NCI-H82 treated with DMSO at 0.1 percent for 48 hours (cell line): ENCODE results near the gene CPXM1.
"Not testable (repeated sequence)": the region's sequence is repeated elsewhere in the genome, so short reads cannot be mapped to it uniquely, and the experiment has no call there.

Experiments
- DNase-seq: peaks from one replicate; lab custom pipeline; 2025; ENCODE audit not compliant: unreplicated experiment; lab: John Stamatoyannopoulos, UW

Gene CPXM1

DNA sequence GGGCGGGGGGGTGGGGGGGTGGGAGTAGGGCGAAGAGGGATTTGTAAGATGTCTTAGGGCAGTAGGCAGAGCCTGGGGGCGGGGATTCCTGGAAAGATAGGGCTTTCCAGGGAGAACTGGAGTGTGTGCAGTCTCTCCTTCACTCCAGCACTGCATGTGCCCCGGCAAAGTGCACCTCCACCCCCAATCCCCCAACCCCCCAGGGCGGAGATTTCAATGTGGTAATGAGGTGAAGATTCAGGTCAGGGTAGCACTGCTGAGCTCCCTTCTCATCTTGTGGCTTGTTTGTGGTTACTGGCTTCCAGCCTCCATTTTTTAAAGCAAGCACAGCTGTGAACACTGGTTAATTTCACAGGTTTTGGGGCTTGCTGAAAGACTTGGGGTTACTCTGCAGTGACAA is 21.6 kb upstream of the CPXM1 start:
- DNase-seq = no peak

DNA sequence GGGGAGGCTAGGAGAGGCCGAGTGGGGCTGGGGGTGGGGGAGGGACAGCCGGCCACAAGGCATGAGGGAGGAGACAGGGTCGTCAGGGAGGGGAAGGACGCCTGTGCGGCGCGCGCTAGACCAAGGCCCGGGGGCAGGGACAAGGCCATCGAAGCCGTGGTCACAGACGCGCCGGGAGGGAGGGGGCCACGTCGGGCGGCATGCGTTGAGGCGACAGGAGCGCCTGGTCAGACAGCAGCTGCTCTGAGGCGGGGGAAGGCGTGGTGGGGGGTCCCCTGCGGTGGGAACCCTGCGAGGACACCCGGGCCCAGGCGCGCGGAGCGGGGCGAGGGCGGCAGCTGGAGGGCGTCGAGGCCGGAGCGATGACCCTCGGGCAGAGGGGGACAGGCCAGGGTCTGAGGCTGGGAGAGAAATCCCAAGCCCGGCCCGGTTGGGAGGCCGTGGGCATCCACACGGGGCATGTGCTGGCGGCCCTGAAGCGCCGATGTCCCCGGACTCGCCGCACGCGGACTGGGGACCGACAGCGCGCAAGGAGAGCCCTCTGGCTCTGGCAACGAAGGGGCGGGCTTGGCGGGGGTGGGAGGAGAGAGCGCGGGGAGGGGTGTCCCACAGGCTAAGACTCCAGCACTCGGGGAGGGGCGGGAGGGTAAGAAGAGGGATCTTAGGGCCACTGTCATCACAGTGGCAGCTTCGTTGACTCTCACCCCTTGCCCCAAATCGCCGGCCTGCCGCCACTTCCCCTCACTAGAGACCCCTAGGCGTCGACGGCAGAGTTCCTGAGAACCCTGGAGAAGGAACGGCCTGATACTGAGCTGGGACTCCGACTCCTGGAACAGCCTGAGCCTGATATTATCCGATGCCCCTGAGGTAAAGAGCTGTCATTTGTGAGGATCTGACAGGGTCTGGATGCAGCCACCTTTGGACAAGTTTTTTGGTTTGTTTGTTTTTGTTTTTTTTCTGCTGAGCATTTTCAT is 20.8 kb upstream of the CPXM1 start:
- DNase-seq = no peak

DNA sequence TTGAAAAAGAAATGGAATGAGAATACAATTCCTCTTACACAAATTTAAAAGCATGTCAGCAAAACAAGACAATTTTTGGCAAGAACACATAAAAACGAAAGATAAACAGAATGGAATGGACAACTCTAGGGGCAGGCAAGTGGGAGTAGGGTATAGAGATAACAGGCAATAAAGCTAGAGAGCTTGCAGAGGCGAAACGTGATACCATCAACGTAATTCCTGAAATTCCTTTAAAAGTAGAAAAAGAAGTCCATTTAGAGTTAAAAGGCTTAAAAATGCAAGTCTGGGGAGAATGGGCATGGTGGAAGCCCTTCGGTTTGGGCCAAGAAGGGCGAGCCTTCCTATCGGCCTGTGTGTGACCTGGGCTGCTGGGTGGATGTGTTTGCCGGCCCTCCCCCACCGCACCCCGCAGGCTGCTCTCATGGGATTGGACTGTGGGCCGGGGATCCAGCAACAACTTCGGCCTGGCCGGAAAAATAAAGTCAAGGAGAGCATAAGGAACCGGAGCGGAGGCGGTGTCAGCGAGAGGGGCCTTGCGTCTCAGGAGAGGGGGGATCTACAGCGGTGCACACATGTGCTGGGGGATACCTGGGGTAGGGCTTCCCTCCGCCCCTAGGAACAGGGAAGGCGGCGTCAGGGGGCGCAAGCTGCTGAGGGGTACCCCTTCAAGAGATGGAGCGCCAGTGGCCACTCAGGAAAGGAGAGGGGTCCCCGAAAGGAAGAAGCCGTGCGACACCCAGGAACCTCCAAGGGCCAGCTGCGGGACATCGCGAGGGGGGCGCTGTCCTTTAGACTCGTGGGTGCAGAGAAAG is 19.9 kb upstream of the CPXM1 start:
- DNase-seq = no peak

DNA sequence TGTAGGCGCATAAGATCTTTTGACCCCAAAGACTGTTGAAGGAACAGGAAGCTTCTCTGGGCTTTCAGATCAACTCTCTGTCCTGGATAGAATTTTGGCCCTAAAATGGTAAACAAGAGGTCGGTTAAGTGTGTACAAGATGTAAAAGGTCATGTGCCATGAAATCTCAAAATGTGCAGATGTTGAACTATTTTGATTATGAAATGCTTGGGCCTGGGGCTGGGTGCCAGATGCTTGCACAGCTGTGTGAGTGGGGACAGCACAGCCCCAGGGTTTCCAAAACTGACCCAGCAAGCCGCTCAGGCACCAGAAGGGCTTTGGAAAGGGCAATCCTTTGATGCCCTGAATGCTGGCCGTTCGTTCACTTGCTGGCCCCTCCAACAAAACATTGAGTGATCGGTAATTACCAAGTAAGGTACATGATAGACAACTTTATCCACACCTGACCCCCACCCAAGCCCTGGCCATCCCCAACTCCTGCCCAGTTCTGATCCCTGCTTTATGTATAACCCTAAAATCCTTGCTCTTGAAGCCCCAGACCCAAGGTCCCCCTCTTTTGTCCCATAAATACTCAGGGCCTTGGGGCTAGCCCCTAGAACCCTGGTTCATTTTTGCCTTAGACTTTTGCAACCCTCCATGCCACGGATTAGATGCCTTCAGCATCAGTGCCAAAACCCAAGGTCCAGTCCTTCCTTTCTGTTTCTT is 17.6 kb upstream of the CPXM1 start:
- DNase-seq = no peak

DNA sequence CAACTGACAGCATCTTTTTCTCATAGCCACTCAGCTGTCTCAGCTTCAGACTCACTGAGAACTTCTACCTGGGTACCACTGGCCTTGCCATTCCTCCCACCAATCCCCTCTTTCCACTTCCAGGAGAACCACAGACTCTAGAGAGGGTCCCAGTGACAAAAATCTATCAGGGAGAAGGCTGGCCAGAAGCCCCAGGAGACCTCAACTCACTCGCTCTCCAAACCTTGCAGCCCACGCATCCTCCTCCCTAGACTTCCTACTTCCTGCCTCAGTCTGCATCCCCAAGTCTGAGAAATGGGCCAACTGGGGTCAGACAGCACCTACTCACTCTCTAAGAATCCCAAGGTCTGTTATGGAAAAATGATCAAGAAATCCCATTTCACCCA is 16.9 kb upstream of the CPXM1 start:
- DNase-seq = no peak

DNA sequence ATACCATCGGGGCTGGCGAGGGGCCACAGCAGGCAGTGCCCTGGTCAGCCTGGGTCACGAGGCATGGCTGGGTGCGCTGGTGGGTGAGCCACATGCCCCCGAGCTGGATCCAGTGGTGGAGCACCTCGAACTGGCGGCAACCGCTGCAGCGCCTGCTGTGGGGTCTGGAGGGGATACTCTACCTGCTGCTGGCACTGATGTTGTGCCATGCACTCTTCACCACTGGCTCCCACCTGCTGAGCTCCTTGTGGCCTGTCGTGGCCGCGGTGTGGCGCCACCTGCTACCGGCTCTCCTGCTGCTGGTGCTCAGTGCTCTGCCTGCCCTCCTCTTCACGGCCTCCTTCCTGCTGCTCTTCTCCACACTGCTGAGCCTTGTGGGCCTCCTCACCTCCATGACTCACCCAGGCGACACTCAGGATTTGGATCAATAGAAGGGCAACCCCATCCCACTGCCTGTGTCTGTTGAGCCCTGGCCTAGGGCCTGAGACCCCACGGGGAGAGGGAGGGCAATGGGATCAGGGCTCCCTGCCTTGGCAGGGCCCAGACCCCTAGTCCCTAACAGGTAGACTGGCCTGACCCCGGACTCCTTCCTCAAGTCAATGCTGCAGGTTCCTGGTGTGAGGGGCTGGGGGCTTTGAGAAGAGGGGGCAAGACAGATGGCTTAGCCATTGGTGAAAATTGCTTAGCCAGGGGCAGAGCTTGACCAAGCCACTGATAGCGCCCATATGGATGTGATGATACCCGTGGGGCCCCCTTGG is 16.3 kb upstream of the CPXM1 start:
- no peak for DNase-seq

DNA sequence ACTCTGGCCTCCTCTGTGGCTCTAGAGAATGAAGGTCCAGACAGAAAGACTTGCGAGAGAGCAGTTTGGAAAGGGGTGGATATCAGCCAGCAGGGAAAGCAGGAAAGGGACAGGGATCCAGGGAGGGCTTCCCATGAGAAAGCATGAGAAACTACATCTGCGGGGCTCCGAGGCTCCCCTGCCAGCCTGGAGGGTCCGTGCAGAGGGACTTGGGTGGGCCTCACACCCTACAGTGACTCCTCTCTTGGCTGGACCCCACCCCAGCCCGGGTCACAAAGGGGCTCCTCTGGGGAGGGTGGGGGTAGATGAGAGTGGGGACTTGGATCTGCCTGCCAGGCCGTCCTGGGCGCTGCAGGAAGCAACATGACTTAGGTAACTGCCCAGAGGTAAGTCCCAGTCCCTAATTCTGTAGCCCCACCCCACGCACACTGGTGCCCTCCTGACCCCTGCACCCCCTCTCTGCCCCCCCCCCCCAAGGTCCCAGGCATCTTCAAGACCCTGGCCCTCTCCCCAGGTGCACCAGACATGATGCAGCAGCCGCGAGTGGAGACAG is 15.7 kb upstream of the CPXM1 start, which contains the start of gene TMEM239:
TMEM239 (plus strand) TSS at position 335 of the 553 bp plus-strand sequence; CDS start at position 526, 191 bp downstream.
- DNase-seq = no peak

DNA sequence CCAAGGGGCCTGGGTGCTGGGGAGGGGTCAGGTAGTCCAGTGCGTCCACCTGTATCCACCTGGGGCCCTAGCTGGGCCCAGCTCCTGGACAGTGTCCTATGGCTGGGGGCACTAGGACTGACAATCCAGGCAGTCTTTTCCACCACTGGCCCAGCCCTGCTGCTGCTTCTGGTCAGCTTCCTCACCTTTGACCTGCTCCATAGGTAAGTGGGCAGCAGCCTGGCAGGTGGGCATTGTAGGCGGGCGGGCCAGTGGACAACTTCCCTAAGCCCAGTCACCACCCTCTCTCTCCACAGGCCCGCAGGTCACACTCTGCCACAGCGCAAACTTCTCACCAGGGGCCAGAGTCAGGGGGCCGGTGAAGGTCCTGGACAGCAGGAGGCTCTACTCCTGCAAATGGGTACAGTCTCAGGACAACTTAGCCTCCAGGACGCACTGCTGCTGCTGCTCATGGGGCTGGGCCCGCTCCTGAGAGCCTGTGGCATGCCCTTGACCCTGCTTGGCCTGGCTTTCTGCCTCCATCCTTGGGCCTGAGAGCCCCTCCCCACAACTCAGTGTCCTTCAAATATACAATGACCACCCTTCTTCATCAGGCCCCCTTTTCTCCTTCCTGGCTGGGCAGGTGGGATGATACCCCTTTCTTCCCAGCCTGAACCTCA is 14.9 kb upstream of the CPXM1 start:
- no peak for DNase-seq

DNA sequence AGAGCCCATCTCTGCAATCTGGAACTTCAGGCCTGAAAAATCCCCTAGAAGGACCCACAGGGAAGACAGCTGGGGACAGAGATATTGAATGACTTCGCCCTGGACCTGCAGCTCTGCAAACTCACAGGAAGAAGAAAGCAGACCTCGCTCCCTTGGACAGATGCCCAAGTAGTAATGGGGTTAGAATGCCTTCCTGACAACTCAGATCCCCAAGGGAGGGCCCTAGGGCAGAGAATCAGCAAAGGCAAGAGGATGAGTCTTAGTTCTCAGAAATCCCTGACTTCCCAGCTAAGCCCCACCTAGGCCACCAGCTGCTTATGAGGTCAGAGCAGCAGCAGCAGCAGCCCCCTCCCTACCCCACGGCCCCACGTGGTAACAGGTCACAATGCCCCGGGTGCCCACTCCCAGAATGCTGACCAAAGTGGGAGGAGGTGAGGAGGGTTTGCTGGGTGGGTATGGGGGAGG is 14.2 kb upstream of the CPXM1 start, which contains the start of gene C20orf141:
C20orf141 (plus strand) TSS at position 401 of the 465 bp plus-strand sequence. CDS start 198 bp downstream, outside the sequence.
- peak; percentile 95 for DNase-seq

DNA sequence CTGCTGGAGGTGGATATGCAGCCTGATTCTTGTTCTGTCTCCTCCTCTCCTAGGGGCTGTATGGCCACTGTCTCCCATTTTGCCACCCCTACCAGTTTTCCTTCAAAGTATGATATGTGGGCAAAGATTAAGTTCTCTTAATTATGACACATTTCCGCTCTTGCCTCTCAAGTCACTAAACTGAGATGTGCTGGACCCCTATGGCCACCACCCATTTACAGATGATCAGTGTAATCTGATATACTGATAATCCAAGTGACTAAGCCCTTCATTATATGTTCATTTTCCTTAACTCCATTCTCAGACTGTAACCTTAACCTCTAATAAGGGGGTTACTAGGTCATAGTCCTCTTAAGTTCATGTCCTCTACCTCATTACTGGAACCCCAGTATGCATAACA is 13.6 kb upstream of the CPXM1 start:
- DNase-seq = peak; percentile 37

DNA sequence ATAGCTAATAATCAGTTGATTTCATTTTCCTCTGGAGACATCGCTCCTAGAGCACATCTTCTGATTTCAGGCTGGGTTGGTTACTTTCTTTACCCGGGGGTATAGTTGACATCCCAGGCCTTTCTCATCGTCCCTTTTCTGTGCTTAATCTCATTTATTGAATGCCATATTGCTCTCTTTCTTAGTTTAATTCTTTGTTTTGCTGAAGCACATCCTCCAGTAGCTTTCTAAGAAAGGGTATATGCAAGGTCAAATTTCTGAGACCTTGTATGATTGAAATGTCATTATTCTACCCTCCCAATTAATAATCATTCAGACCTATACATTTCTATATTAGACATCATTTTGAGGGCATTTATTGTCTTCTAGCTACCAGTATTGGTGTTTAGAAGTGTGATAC is 11.8 kb upstream of the CPXM1 start:
- DNase-seq = no peak

DNA sequence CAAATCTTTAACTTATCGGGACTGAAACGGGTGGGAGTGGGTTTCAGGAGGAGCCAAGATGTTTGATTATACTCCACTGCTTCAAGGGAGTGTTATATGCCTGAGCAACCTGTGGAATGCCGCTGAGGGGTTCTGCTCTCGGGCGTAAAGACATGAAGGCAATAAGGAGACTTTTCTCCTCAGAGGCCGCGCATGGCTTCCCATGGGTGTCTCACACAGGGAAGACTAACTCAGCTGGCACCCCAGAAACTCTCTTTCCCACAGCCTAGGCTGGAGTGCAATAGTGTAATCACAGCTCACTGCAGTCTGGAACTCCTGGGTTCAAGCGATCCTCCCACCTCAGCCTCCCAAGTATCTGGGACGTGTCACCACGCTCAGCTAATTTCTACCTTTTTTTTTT is 9.3 kb upstream of the CPXM1 start:
- DNase-seq = no peak

DNA sequence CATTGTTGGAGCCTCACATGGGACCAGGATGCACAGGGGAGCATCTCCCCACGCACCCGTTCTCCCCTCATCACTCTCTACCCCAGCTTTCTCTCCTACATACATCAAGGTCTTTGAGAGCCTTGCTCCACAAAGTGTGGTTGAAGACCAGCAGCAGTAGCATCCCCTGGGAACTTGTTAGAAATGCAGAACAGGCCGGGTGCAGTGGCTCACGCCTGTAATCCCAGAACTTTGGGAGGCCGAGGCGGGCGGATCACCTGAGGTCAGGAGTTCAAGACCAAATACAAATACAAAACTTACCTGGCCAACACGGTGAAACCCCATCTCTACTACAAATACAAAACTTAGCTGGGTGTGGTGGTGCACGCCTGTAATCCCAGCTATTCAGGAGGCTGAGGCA is 7.5 kb upstream of the CPXM1 start:
- DNase-seq = not testable (repeated sequence)

DNA sequence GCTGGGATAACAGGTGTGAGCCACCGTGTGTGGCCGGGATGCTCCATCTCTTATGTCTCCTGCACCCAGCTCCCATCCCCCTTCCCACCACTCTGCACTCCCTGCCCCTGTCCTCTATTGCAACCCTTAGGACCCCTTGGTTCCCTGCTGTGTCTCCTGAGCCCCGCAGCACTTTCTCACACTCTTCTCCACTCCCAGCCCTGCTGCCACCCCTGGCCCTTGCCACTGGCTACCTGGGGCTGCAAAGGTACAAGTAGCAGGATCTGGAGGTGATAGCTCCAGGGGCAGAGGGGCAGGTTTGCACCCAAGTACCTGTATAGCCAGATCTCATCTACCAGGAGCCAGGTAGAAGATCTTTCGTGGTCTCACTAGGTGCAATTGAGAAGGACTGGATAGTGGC is 6.6 kb upstream of the CPXM1 start:
- DNase-seq = no peak

DNA sequence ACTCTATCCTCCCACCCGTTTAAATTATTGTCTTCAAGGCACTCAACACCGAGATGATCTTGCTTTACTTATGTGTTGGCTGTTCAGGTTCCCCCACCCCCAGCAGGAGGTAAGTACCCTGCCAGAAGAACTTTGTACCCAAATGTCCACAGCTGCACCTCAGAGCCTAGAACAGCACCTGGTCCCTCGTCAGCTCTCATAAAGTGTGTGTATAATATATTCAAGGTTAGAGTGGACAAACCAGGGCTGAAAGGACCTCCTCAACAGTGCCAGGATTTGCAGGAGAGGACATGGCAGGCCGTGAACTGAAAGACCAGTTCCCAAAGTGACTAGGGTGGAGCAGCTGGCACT is 5.9 kb upstream of the CPXM1 start:
- no peak for DNase-seq

DNA sequence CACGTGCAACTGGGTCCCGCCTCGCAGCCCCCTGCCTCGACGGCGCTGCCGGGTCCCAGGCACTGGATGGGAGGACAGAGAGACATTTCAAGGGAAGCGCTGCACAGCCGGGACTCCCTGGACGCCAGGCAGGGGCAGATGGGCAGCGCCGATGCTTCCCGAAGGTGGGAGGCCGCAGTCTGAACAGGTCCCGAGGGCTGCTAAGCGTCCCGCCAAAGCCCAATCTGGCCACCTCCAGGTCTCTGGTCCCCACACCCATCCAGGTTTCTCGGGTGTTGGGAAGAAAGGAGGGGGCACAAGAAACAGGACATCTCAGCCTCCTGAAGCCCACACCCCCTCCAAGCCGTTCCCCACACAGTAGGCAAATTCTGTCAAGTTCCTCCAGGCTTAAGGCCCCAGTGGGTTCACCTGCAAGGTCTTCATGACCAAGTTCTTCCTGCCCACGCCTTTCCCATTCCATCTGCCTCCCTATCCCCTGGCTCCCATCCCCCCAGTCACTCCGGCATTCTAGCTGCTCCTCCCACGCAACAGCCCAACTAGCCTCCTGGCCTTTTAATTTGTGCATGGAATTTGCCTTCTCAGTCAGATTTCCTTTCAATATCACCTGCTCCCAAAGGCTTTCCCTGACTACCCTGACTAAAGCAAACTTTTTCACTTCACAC is 5.4 kb upstream of the CPXM1 start:
- DNase-seq = no peak

DNA sequence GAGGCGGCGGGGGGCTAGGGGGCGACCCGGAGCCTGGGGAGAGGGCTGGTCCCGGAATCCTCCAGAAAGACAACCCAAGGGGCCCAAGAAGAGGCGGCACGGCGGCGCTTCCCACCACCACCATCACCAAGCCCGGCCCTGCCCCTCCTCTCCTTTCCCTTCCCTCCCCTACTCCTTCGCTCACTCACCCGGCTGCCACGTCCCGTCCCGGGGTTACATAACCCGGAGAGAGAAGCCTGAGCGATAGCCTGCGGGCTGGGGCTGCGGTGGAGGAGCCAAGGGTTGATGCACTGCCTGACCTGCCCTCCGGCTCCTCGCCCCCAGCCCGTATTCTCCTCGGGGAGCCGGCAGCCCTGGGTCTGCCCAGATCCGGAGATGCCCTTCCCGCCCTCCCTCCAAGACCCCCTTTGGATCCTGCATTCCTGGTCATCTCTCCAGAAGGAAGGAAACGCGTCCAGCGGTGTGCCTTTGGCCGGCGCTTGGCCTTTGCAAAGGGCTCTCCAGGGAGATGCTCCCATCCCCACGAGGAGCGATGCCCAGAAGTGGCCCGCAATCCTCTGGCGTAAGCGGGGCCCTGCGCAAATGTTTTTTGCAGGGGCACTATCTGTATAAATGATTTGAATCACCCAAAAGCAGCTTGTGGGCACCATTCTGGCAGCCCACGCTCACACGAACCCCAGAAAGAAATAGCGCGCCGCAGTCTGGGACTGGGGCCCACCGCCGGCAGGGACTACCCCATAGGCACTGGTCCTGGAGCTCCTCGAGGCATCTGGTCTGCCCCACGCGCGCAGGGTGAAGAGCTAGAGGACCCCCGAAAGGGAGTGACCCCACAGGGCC is 4.6 kb upstream of the CPXM1 start:
- DNase-seq = no peak
